ENCODE results near the gene MAGT1. TPM values are rescaled to one million over a fixed set of nuclear protein-coding genes. Genes with fewer than 3 reads are reported as not detected.
"Not testable (repeated sequence)": the region's sequence is repeated elsewhere in the genome, so short reads cannot be mapped to it uniquely, and the experiment has no call there.

The MAGT1 gene
- total RNA-seq, result 52.0 and 55.1 TPM in 2 replicates

GRCh38 chrX:77894921-77895886, at the start of gene MAGT1:
MAGT1 (minus strand) TSS chrX:77895435; CDS start chrX:77895410, 25 bp downstream.
- Mint-ChIP-seq H3K36me3 (ENCODE audit: low read depth) (peaks cover 14% of the 10 kb centered on the region), H3K4me1 (ENCODE audit: low read depth) (peaks cover 19% of the 10 kb centered on the region), H3K27me3 (ENCODE audit: low read depth) (no peaks in the 10 kb centered on the region), H3K27ac (peak within 1 kb of the TSS; percentile 98), H3K9me3 (no peaks in the 10 kb centered on the region), H3K4me3 (ENCODE audit: low read depth) (peak within 1 kb of the TSS; percentile 91)
- intact Hi-C loops (cut with micrococcal nuclease), result loop anchor here (1.0 to 10.0 kb wide), 4 partner anchors 16 to 448 kb away; partner anchors contain the start of genes ATP7A, ATRX and FGF16
- DNase-seq (ENCODE audit: low spot score), result peak; percentile 89

- H3K27me3 Mint-ChIP-seq (ENCODE audit: low read depth); DNase-seq (ENCODE audit: low spot score); H3K4me3 Mint-ChIP-seq (ENCODE audit: low read depth); intact Hi-C loops (cut with micrococcal nuclease); H3K36me3 Mint-ChIP-seq (ENCODE audit: low read depth); H3K9me3 Mint-ChIP-seq; H3K4me1 Mint-ChIP-seq (ENCODE audit: low read depth); H3K27ac Mint-ChIP-seq: not testable (repeated sequence)
Measured at GRCh38 chrX:77945031-77945430, 49.8 kb upstream of the MAGT1 start.

GRCh38 chrX:77938083-77938680, 42.9 kb upstream of the MAGT1 start:
- intact Hi-C loops (cut with micrococcal nuclease), result no loop called here
- DNase-seq (ENCODE audit: low spot score), result no peak
- no peaks in the 10 kb centered on the region for H3K36me3 Mint-ChIP-seq (ENCODE audit: low read depth)
- no peak overlapping the region for H3K4me3 Mint-ChIP-seq (ENCODE audit: low read depth)
- H3K4me1 Mint-ChIP-seq (ENCODE audit: low read depth), result peaks cover under 1% of the 10 kb centered on the region
- H3K27ac Mint-ChIP-seq, result no peak overlapping the region
- H3K27me3 Mint-ChIP-seq (ENCODE audit: low read depth), result no peaks in the 10 kb centered on the region
- no peaks in the 10 kb centered on the region for H3K9me3 Mint-ChIP-seq

DNA sequence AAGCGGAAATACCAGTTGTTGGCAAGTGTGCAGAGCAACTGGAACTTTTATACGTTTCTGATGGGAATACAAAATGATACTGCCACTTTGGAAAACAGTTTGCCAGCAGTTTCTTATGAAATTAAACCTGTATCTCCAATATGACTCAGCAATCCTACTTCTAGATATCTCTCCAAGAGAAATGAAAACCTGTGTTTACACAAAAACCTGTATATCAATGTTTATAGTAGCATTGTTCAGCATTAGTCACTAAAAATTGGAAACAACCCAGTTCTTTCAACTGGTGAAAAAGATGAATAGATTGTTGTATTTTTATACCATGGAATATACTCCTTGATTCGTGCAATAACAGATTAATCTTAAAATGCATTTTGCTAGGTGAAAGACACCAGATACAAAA, 42.1 kb upstream of the MAGT1 start:
- no peak overlapping the region for H3K4me3 Mint-ChIP-seq (ENCODE audit: low read depth)
- DNase-seq (ENCODE audit: low spot score), result no peak
- H3K9me3 Mint-ChIP-seq, result no peaks in the 10 kb centered on the region
- no peaks in the 10 kb centered on the region for H3K4me1 Mint-ChIP-seq (ENCODE audit: low read depth)
- peaks cover 5% of the 10 kb centered on the region for H3K36me3 Mint-ChIP-seq (ENCODE audit: low read depth)
- no peak overlapping the region for H3K27ac Mint-ChIP-seq
- no peaks in the 10 kb centered on the region for H3K27me3 Mint-ChIP-seq (ENCODE audit: low read depth)
- intact Hi-C loops (cut with micrococcal nuclease), result no loop called here

- Mint-ChIP-seq H3K4me3 (ENCODE audit: low read depth) (no peak overlapping the region), H3K9me3 (no peaks in the 10 kb centered on the region), H3K27me3 (ENCODE audit: low read depth) (no peaks in the 10 kb centered on the region), H3K4me1 (ENCODE audit: low read depth) (no peaks in the 10 kb centered on the region), H3K36me3 (ENCODE audit: low read depth) (peaks cover 5% of the 10 kb centered on the region), H3K27ac (no peak overlapping the region)
- intact Hi-C loops (cut with micrococcal nuclease), result no loop called here
- DNase-seq (ENCODE audit: low spot score), result no peak
Measured at GRCh38 chrX:77936299-77936698, 41.1 kb upstream of the MAGT1 start.

DNA sequence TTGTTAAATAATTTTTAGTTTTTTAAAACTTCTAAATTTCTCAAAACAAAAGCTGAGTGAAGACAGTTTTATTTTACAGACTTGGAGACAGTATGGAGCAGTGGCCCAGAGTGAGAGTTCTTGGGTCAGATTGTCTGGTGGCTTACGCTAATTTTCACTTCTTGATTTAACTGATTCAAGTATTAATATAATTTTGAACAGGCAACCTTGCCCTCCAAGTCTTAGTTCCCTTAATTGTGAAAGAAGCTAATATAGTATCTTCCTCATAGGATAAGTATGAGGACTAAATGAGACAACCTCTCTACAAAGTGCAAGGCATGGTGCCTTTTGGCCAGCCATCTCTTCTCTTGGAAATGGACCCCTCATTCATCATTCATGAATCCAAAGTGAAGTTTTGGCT, 40.7 kb upstream of the MAGT1 start:
- H3K27me3 Mint-ChIP-seq (ENCODE audit: low read depth), result no peaks in the 10 kb centered on the region
- intact Hi-C loops (cut with micrococcal nuclease), result no loop called here
- H3K36me3 Mint-ChIP-seq (ENCODE audit: low read depth), result peaks cover 5% of the 10 kb centered on the region
- no peaks in the 10 kb centered on the region for H3K9me3 Mint-ChIP-seq
- no peaks in the 10 kb centered on the region for H3K4me1 Mint-ChIP-seq (ENCODE audit: low read depth)
- no peak overlapping the region for H3K4me3 Mint-ChIP-seq (ENCODE audit: low read depth)
- no peak overlapping the region for H3K27ac Mint-ChIP-seq
- no peak for DNase-seq (ENCODE audit: low spot score)

DNA sequence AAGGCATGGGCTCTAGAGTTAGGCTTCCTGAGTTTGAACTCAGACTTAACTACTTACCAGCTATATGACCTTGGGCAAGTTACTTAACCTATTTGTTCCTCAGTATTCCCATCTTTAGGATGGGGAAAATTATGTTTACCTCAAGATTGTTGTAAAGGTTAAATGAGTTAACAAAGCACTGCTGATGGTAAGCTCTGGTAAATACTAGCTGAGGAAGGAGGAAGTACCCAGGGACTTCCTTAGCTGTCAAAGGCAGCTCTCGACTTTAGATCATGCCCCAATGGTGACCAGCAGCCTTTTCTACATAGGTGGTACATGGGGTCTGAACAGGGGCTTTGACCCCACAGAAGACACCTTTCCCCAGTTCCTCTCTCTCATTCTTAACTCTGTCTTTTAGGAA, 35.3 kb upstream of the MAGT1 start:
- H3K27ac Mint-ChIP-seq, result no peak overlapping the region
- no peaks in the 10 kb centered on the region for H3K9me3 Mint-ChIP-seq
- H3K4me1 Mint-ChIP-seq (ENCODE audit: low read depth), result peaks cover 2% of the 10 kb centered on the region
- DNase-seq (ENCODE audit: low spot score), result no peak
- no peak overlapping the region for H3K4me3 Mint-ChIP-seq (ENCODE audit: low read depth)
- H3K36me3 Mint-ChIP-seq (ENCODE audit: low read depth), result peaks cover 7% of the 10 kb centered on the region
- H3K27me3 Mint-ChIP-seq (ENCODE audit: low read depth), result no peaks in the 10 kb centered on the region
- intact Hi-C loops (cut with micrococcal nuclease), result no loop called here

GRCh38 chrX:77925764-77926163, 30.5 kb upstream of the MAGT1 start:
- DNase-seq (ENCODE audit: low spot score), result no peak
- peaks cover 9% of the 10 kb centered on the region for H3K36me3 Mint-ChIP-seq (ENCODE audit: low read depth)
- no peak overlapping the region for H3K4me3 Mint-ChIP-seq (ENCODE audit: low read depth)
- H3K27me3 Mint-ChIP-seq (ENCODE audit: low read depth), result no peaks in the 10 kb centered on the region
- no peak overlapping the region for H3K27ac Mint-ChIP-seq
- no peaks in the 10 kb centered on the region for H3K9me3 Mint-ChIP-seq
- H3K4me1 Mint-ChIP-seq (ENCODE audit: low read depth), result peaks cover 4% of the 10 kb centered on the region
- intact Hi-C loops (cut with micrococcal nuclease), result no loop called here

GRCh38 chrX:77924320-77924859, 29.2 kb upstream of the MAGT1 start:
- peaks cover 4% of the 10 kb centered on the region for H3K4me1 Mint-ChIP-seq (ENCODE audit: low read depth)

DNA sequence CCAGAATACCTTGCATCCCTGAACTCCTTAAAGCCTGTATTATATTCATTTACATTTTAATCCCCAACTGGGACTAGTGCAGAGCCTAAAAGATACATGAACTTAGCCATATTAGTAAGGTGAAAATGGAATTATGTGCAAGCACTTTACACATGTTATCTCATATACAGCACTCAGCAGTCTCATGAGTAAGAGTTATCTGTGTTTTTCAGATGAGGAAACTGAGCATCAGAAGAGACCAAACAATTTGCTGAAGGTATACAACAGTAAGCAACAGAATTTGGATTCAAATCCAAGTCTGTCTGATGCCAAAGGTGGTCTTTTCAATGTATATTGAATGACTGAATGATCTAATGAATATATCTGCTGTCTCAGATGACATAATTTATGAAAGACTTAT, 27.6 kb upstream of the MAGT1 start:
- H3K27me3 Mint-ChIP-seq (ENCODE audit: low read depth), result no peaks in the 10 kb centered on the region
- no peaks in the 10 kb centered on the region for H3K9me3 Mint-ChIP-seq
- no peak overlapping the region for H3K4me3 Mint-ChIP-seq (ENCODE audit: low read depth)
- intact Hi-C loops (cut with micrococcal nuclease), result no loop called here
- no peak overlapping the region for H3K27ac Mint-ChIP-seq
- no peak for DNase-seq (ENCODE audit: low spot score)
- peaks cover 4% of the 10 kb centered on the region for H3K4me1 Mint-ChIP-seq (ENCODE audit: low read depth)
- peaks cover 6% of the 10 kb centered on the region for H3K36me3 Mint-ChIP-seq (ENCODE audit: low read depth)

More at GRCh38 chrX:77924320-77924859, 29.2 kb upstream of the MAGT1 start:
- Mint-ChIP-seq H3K36me3 (ENCODE audit: low read depth) (peaks cover 6% of the 10 kb centered on the region), H3K4me3 (ENCODE audit: low read depth) (no peak overlapping the region), H3K9me3 (no peaks in the 10 kb centered on the region), H3K27ac (no peak overlapping the region), H3K27me3 (ENCODE audit: low read depth) (no peaks in the 10 kb centered on the region)
- DNase-seq (ENCODE audit: low spot score), result no peak
- intact Hi-C loops (cut with micrococcal nuclease), result no loop called here

- H3K9me3 Mint-ChIP-seq; H3K36me3 Mint-ChIP-seq (ENCODE audit: low read depth); H3K27ac Mint-ChIP-seq; H3K27me3 Mint-ChIP-seq (ENCODE audit: low read depth); DNase-seq (ENCODE audit: low spot score); H3K4me3 Mint-ChIP-seq (ENCODE audit: low read depth); intact Hi-C loops (cut with micrococcal nuclease): not testable (repeated sequence)
- H3K4me1 Mint-ChIP-seq (ENCODE audit: low read depth), result peaks cover 12% of the 10 kb centered on the region
Measured at GRCh38 chrX:77919370-77919769, 24.1 kb upstream of the MAGT1 start.

GRCh38 chrX:77918568-77918967, 23.3 kb upstream of the MAGT1 start:
- intact Hi-C loops (cut with micrococcal nuclease), result no loop called here
- Mint-ChIP-seq H3K4me3 (ENCODE audit: low read depth) (no peak overlapping the region), H3K4me1 (ENCODE audit: low read depth) (peaks cover 12% of the 10 kb centered on the region), H3K27ac (no peak overlapping the region), H3K36me3 (ENCODE audit: low read depth) (peaks cover 6% of the 10 kb centered on the region), H3K9me3 (no peaks in the 10 kb centered on the region), H3K27me3 (ENCODE audit: low read depth) (no peaks in the 10 kb centered on the region)
- no peak for DNase-seq (ENCODE audit: low spot score)
